HCT116 (cell line): ENCODE measurements around the gene GPR31.

Experiments
- CEBPB ChIP-seq: IDR thresholded peaks from 2 replicates; pipeline ENCODE4 v1.6.1; 2012; ENCODE audit warnings: low read depth
- MAX ChIP-seq: IDR thresholded peaks from 2 replicates; pipeline ENCODE4 v1.6.1; 2012
- POLR2A ChIP-seq: IDR thresholded peaks from 2 replicates; pipeline ENCODE4 v1.7.0; 2011; ENCODE audit warnings: borderline replicate concordance; ENCODE audit not compliant: insufficient read depth, insufficient read length; ENCODE audit errors: extremely low read depth

DNA sequence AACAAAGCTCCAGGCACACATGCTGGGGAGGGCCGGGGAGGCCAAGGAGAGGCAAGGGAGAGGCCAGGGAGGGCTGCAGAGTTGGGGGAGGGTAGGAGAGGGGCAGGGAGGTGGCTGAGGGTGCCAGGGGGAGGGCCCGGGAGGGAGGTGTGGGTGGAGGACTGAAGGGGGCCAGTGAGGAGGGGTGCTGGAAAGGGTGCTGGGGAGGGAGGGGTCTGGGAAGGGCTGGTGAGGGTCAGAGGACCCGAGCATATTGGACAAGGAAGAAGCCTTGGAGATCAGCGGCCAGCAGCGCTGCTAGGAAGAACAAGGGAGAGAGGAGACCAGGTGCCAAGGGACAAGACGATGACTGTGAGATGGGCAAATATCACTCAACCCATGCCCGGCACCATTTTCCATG is 49.7 kb upstream of the GPR31 start:
- TF ChIP-seq MAX (no peak), POLR2A (no peak), CEBPB (no peak)
